ENCODE data around the gene MRPL52.

MRPL52 gene

GRCh38 chr14:22883173-22883976, 53.7 kb downstream of the MRPL52 start, which contains the start of gene REM2:
Gene REM2 (plus strand): TSS chr14:22883222. CDS start chr14:22883288, 66 bp downstream.
- DNase-seq (ENCODE audit: low read depth in 2 of 2): no peak

- no peak for DNase-seq (ENCODE audit: low read depth in 2 of 2)
Observed at GRCh38 chr14:22884076-22884737, 54.5 kb downstream of the MRPL52 start.
